K562 (cell line): ENCODE data around the gene PRELID3B. TPM values are rescaled to one million over a fixed set of nuclear protein-coding genes. Genes with fewer than 3 reads are reported as not detected.

Source experiments
- ATAC-seq: fragments of 200-7000 bp; cut with Tn5 transposase; 3 replicates; pipeline ENCODE4 v1.9.1; 2020; ENCODE audit warnings: moderate library complexity
- BruUV-seq: library from RNA; stranded (reverse); fragments of 400-500 nt; replicated peaks from 2 replicates; lab custom pipeline; 2021; lab: Mats Ljungman, UMichigan
- CTCF ChIA-PET: fragments of 300-600 bp; formaldehyde crosslinking; extraction: SDS; loops from one replicate; lab custom pipeline; 2021; ENCODE audit warnings: low intra/inter-chr PET ratio; lab: Yijun Ruan, JAX
- POLR2A ChIA-PET: fragments of 300-600, 350-650 bp; sonication (Branson Sonifier 250); formaldehyde crosslinking; extraction: SDS; loops from one replicate; lab custom pipeline; 2021; ENCODE audit warnings: antibody characterized with exemption, inconsistent platforms; lab: Yijun Ruan, JAX
- DNase-seq, 4 experiments: peaks; one replicate each; pipeline versions ENCODE4 v3.0.0 to v3.0.0-alpha.2; 2011 to 2018; ENCODE audit warnings: low spot score in 3 of 4, mixed read lengths in 3 of 4; ENCODE audit errors: extremely low read depth in 1 of 4
- FAIRE-seq: peaks from 2 replicates; lab custom pipeline; 2011; peaks lifted over from hg19 to GRCh38; lab: Jason Lieb, UNC
- H2AFZ ChIP-seq: 2 replicates; pipeline ENCODE4 v1.6.0; 2011; ENCODE audit warnings: low read depth, low read length, control low read depth, inconsistent platforms
- H3K27ac ChIP-seq: fragments of 200-600 bp; 3 replicates; pipeline ENCODE4 v1.8.0; 2011; ENCODE audit warnings: low read depth, mild to moderate bottlenecking, control low read depth, inconsistent platforms, low read length, moderate library complexity, mixed read lengths; ENCODE audit errors: extremely low read depth
- H3K27me3 ChIP-seq, 2 experiments: fragments of 300-600 bp in 1 of 2; 2 replicates in 1 of 2; 3 replicates in 1 of 2; pipeline versions ENCODE4 v1.6.0 to v1.8.0; 2011; ENCODE audit warnings: inconsistent platforms in 2 of 2, low read length in 2 of 2, mild to moderate bottlenecking in 1 of 2, mixed read lengths in 1 of 2, moderate library complexity in 1 of 2; ENCODE audit not compliant: control insufficient read depth in 2 of 2, insufficient read depth in 2 of 2
- H3K36me3 ChIP-seq: fragments of 300-600 bp; 3 replicates; pipeline ENCODE4 v1.8.0; 2011; ENCODE audit warnings: mild to moderate bottlenecking, low read length, inconsistent platforms; ENCODE audit not compliant: control insufficient read depth, insufficient read depth
- H3K4me1 ChIP-seq, 2 experiments: fragments of 200-600 bp in 1 of 2; replicated peaks in 1 of 2; 2 replicates in 1 of 2; 3 replicates in 1 of 2; pipeline versions ENCODE4 v1.5.1 to v1.8.0; 2011; ENCODE audit warnings: inconsistent platforms in 2 of 2, low read length in 2 of 2, mild to moderate bottlenecking in 1 of 2, mixed read lengths in 1 of 2, moderate library complexity in 1 of 2; ENCODE audit not compliant: control insufficient read depth in 2 of 2, insufficient read depth in 2 of 2
- H3K4me2 ChIP-seq: 2 replicates; pipeline ENCODE4 v1.6.1; 2011; ENCODE audit warnings: low read length, control low read depth, inconsistent platforms, mixed read lengths; ENCODE audit not compliant: insufficient read depth
- H3K4me3 ChIP-seq: fragments of 200-600 bp; sonication (generic), shearing (Covaris generic); 2 replicates; pipeline ENCODE4 v1.5.1; 2016; ENCODE audit warnings: control low read depth, inconsistent platforms
- H3K79me2 ChIP-seq: fragments of 200-600 bp; 3 replicates; pipeline ENCODE4 v1.8.0; 2011; ENCODE audit warnings: low read length, inconsistent platforms; ENCODE audit not compliant: control insufficient read depth, insufficient read depth
- H3K9ac ChIP-seq, 2 experiments: 2 replicates each; pipeline versions ENCODE4 v1.6.0 to v1.6.1; 2011; ENCODE audit warnings: low read depth in 2 of 2, low read length in 2 of 2, control low read depth in 1 of 2, inconsistent platforms in 1 of 2, mild to moderate bottlenecking in 1 of 2, mixed read lengths in 1 of 2; ENCODE audit not compliant: insufficient read depth in 1 of 2
- H3K9me1 ChIP-seq: one replicate; pipeline ENCODE4 v1.6.0; 2011; ENCODE audit warnings: inconsistent platforms, mild to moderate bottlenecking, low read length, moderate library complexity; ENCODE audit not compliant: control insufficient read depth, insufficient read depth
- H3K9me3 ChIP-seq: replicated peaks from 2 replicates; pipeline ENCODE4 v1.5.1; 2011; ENCODE audit warnings: low read depth, low read length, inconsistent platforms; ENCODE audit not compliant: control insufficient read depth, insufficient read depth
- H4K20me1 ChIP-seq: replicated peaks from 2 replicates; pipeline ENCODE4 v1.6.1; 2011; ENCODE audit warnings: low read length, inconsistent platforms, mixed read lengths; ENCODE audit not compliant: control insufficient read depth, insufficient read depth
- EHMT2 ChIP-seq: fragments of 450-650 bp; IDR thresholded peaks from 2 replicates; pipeline ENCODE4 v1.6.1; 2018; ENCODE audit warnings: antibody characterized with exemption
- EP400 ChIP-seq: fragments of 450-650 bp; IDR thresholded peaks from 2 replicates; pipeline ENCODE4 v1.6.1; 2017; ENCODE audit warnings: antibody characterized with exemption, mild to moderate bottlenecking, moderate library complexity
- SREBF2 ChIP-seq: sonication (generic); formaldehyde crosslinking; IDR thresholded peaks from 2 replicates; pipeline ENCODE4 v1.4.0; 2020; ENCODE audit warnings: mild to moderate bottlenecking, missing genetic modification reagents
- SRSF7 ChIP-seq: fragments of 200-400 bp; formaldehyde crosslinking; optimal IDR thresholded peaks from 2 replicates; pipeline ENCODE3; 2017; ENCODE audit warnings: mild to moderate bottlenecking, low read depth, low read length
- ZNF217 ChIP-seq: sonication (generic); formaldehyde crosslinking; IDR thresholded peaks from 2 replicates; pipeline ENCODE4 v1.8.0; 2022; ENCODE audit warnings: mild to moderate bottlenecking, missing genetic modification reagents
- WGBS: fragments of 100-300 bp; shearing (Covaris generic); methylation state at CpG from one replicate; pipeline ENCODE4 v1.1.6; 2016; ENCODE audit warnings: low coverage, mixed read lengths; ENCODE audit not compliant: insufficient coverage; ENCODE audit errors: missing lambda C conversion rate; 5-methylcytosine and 5-hydroxymethylcytosine counted together
- in situ Hi-C: fragments of 300-500 bp; cut with MboI; formaldehyde crosslinking; loops from 4 replicates; pipeline ENCODE4 v1.15.0; 2018; ENCODE audit warnings: inconsistent platforms, mixed read lengths
- intact Hi-C: fragments of 100-400 bp; cut with micrococcal nuclease; formaldehyde crosslinking; loops from 2 replicates; pipeline ENCODE4 v1.14.2; 2022
- polyA plus RNA-seq, 8 experiments: library from polyadenylated mRNA; depleted of rRNA in 4 of 8; stranded (reverse) in 5 of 8; unstranded in 3 of 8; fragments of >200 nt; fragmentation: Nextera tagmentation in 2 of 8; fragmentation: Illumina TruSeq in 1 of 8; extraction: Ambion mirVana in 2 of 8; extraction: Trizol in 1 of 8; gene quantifications; 2 replicates each; pipeline versions ENCODE4 v1.2.1 to v1.2.3, GENCODE V29; 2011 to 2014; ENCODE audit warnings: inconsistent platforms in 1 of 8, missing spikeins in 1 of 8
- total RNA-seq, 7 experiments: library from RNA; depleted of rRNA in 6 of 7; stranded (reverse); fragments of >200 nt in 6 of 7; fragmentation: Illumina TruSeq in 2 of 7; extraction: Trizol in 2 of 7; gene quantifications; 2 replicates each; pipeline versions ENCODE4 v1.2.1 to v1.2.3, GENCODE V29; 2011 to 2021; ENCODE audit warnings: low replicate concordance in 1 of 7
- TF ChIP-seq, protein P1 (sequence below): fragments of 150-350 bp; conservative IDR thresholded peaks from 2 replicates; pipeline ENCODE4 v1.6.1; 2014; ENCODE audit warnings: low read length
- TF ChIP-seq, protein P2 (sequence below): fragments of 450-650 bp; formaldehyde crosslinking; IDR thresholded peaks from 2 replicates; pipeline ENCODE4 v1.4.0; 2020; ENCODE audit warnings: mild to moderate bottlenecking
- TF ChIP-seq, protein P3 (sequence below): fragments of 250-450 bp; sonication (Bioruptor Pico); IDR thresholded peaks from 2 replicates; pipeline ENCODE4 v1.8.0; 2022; ENCODE audit warnings: inconsistent platforms

Gene PRELID3B
- total and polyA plus RNA-seq, 9 of the 15 experiments (the other 6 are each of a cell fraction or from before 2014, with no cell fraction given): 77.0 to 186 (median 101) TPM

DNA sequence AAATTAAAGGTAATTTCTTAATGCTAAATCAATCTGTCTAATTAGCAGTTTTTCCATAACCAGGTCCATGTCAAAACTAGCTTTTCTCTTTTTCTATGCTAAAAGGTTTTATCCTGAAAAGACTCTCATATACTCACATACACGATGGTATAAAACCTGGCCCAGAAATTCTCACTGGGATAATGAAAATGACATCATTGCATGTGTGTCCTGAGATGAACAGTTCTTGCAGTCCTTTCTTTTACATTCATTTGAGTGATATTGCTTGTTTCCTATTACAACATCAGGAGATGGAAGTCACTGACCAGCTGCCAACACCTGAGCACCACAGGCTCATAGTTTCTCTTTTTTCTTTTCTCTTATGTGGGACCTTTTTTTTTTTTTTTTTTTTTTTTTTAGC lies 7.9 kb upstream of the PRELID3B start:
- no peaks in the 10 kb centered on the region for H3K36me3 ChIP-seq
- no peak overlapping the region for H2AFZ ChIP-seq
- no peak overlapping the region for H3K4me2 ChIP-seq
- no peak overlapping the region for H3K4me3 ChIP-seq
- no peaks in the 10 kb centered on the region for H3K9me3 ChIP-seq
- in situ Hi-C loops: no loop called here
- FAIRE-seq (no peak), ATAC-seq (no peak), DNase-seq (no peak)
- peaks cover 0 to 8% of the 10 kb centered on the region in 2 experiments; a peak in 2 of 5 replicates for H3K4me1 ChIP-seq
- no peaks in the 10 kb centered on the region for H3K79me2 ChIP-seq
- ChIA-PET CTCF (no interaction called here), POLR2A (interaction anchor here (0.6 to 1.4 kb wide), 5 partner anchors 9 to 153 kb away, joined by 3 to 6 read pairs (median 3); partner anchors contain the start of gene ATP5F1E)
- 0% methylated on average over 1 of the region's 1 CpG for WGBS
- no peak overlapping the region for H3K27ac ChIP-seq
- peaks cover 19 to 26% of the 10 kb centered on the region in 2 experiments for H3K27me3 ChIP-seq
- intact Hi-C loops: no loop called here
- no peak overlapping the region for H3K9ac ChIP-seq
- BruUV-seq: no TSS peak
- no peaks in the 10 kb centered on the region for H4K20me1 ChIP-seq
- TF ChIP-seq SRSF7 (no peak), ZNF217 (CRISPR knock-in tag) (no peak), SREBF2 (CRISPR knock-in tag) (no peak), EP400 (no peak), EHMT2 (no peak)
- TF ChIP-seq, protein P1, sequence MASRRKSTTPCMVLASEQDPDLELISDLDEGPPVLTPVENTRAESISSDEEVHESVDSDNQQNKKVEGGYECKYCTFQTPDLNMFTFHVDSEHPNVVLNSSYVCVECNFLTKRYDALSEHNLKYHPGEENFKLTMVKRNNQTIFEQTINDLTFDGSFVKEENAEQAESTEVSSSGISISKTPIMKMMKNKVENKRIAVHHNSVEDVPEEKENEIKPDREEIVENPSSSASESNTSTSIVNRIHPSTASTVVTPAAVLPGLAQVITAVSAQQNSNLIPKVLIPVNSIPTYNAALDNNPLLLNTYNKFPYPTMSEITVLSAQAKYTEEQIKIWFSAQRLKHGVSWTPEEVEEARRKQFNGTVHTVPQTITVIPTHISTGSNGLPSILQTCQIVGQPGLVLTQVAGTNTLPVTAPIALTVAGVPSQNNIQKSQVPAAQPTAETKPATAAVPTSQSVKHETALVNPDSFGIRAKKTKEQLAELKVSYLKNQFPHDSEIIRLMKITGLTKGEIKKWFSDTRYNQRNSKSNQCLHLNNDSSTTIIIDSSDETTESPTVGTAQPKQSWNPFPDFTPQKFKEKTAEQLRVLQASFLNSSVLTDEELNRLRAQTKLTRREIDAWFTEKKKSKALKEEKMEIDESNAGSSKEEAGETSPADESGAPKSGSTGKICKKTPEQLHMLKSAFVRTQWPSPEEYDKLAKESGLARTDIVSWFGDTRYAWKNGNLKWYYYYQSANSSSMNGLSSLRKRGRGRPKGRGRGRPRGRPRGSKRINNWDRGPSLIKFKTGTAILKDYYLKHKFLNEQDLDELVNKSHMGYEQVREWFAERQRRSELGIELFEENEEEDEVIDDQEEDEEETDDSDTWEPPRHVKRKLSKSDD: no peak
- TF ChIP-seq, protein P2, sequence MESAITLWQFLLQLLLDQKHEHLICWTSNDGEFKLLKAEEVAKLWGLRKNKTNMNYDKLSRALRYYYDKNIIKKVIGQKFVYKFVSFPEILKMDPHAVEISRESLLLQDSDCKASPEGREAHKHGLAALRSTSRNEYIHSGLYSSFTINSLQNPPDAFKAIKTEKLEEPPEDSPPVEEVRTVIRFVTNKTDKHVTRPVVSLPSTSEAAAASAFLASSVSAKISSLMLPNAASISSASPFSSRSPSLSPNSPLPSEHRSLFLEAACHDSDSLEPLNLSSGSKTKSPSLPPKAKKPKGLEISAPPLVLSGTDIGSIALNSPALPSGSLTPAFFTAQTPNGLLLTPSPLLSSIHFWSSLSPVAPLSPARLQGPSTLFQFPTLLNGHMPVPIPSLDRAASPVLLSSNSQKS (CRISPR knock-in tag): no peak
- TF ChIP-seq, protein P3, sequence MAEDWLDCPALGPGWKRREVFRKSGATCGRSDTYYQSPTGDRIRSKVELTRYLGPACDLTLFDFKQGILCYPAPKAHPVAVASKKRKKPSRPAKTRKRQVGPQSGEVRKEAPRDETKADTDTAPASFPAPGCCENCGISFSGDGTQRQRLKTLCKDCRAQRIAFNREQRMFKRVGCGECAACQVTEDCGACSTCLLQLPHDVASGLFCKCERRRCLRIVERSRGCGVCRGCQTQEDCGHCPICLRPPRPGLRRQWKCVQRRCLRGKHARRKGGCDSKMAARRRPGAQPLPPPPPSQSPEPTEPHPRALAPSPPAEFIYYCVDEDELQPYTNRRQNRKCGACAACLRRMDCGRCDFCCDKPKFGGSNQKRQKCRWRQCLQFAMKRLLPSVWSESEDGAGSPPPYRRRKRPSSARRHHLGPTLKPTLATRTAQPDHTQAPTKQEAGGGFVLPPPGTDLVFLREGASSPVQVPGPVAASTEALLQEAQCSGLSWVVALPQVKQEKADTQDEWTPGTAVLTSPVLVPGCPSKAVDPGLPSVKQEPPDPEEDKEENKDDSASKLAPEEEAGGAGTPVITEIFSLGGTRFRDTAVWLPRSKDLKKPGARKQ (CRISPR knock-in tag): no peak
- no peaks in the 10 kb centered on the region for H3K9me1 ChIP-seq
